GM12874 (cell line): ENCODE data around the gene LDHB.

Source experiments
- TF ChIP-seq, protein P1 (sequence below): IDR thresholded peaks from 2 replicates; pipeline ENCODE4 v1.5.1; 2011; ENCODE audit warnings: low read depth, mild to moderate bottlenecking, control low read depth, low read length, moderate library complexity; ENCODE audit not compliant: insufficient read depth

LDHB gene

DNA sequence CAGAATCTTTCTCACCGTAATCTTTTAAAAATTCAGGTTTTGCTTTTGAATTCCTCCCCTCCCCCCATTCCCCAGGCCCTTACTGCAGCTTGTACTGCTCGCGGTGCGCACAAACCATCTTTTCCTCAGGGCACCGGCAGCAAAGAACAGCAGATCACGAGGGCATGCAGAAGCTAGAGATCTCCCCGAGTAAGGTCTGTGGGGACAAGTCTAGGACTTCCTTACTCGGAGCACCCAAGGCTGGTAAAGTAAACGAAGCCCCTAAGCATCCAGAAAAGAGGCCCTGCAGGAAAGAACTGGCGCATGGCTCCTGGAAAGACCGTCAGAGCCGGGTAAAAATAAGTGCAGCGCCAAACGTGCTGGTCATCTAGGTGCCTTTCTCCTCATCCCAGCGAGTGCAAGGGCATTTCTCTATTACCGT is 727 bp downstream of the LDHB start:
- TF ChIP-seq, protein P1, sequence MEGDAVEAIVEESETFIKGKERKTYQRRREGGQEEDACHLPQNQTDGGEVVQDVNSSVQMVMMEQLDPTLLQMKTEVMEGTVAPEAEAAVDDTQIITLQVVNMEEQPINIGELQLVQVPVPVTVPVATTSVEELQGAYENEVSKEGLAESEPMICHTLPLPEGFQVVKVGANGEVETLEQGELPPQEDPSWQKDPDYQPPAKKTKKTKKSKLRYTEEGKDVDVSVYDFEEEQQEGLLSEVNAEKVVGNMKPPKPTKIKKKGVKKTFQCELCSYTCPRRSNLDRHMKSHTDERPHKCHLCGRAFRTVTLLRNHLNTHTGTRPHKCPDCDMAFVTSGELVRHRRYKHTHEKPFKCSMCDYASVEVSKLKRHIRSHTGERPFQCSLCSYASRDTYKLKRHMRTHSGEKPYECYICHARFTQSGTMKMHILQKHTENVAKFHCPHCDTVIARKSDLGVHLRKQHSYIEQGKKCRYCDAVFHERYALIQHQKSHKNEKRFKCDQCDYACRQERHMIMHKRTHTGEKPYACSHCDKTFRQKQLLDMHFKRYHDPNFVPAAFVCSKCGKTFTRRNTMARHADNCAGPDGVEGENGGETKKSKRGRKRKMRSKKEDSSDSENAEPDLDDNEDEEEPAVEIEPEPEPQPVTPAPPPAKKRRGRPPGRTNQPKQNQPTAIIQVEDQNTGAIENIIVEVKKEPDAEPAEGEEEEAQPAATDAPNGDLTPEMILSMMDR: no peak

DNA sequence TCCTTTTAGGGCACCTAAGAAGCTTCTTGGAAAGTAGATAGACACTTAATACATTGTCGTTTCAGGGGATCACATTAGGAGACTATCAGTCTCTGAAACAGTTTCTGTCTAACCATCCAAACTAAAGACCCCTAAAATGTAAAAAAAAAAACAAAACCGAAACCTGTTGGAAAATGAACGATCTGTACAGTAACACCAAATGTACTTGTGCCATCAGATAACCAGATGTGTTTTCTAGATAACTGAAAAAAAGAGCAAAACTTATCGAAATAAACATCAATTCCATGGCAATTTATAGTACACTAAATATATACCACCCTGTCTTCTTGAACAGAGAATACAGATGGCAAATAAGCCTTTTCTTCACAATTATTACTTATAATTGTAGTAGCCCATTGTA is 2.1 kb downstream of the LDHB start:
- TF ChIP-seq, protein P1: no peak

- TF ChIP-seq, protein P1: no peak
Observed at GRCh38 chr12:21651821-21652220, 5.8 kb downstream of the LDHB start.

DNA sequence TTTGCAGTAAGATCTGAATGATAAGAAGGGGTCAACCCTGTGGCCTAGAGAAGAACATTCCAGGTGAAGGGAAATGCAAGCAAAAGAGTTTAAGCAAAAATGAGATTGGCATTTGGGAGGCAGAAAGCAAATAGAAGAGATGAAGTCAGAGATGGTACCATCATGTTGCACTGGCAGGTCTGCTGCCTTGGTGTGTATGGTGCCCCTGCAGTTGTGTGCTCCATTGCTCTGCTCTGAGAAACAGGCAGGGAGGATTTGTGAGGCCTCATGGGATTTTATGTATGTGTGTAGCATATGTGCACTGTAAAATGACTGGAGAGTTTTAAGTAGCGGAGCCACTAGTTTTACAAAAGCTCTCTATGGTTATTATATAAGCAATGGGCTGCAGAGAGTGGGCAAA is 6.6 kb downstream of the LDHB start:
- TF ChIP-seq, protein P1: no peak

DNA sequence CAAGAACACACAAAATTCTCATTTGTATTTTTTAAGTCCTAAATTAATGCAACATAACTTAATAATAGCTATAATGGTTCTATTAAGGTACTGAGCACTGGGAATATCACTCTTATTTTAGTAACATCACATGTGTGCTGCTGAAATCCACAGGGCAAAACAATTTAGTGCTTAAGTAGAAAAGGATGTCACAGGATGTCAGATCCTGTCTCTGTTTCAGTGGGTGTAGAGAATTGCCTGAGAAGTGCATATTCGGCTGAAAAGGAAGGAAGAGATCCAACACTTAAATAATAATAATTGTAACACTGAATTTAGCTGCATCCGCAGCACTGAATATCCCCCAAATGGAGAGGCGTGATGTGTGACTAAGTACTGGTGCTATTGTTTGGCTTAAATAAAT is 8.6 kb downstream of the LDHB start:
- TF ChIP-seq, protein P1: no peak

GRCh38 chr12:21648378-21648777 is 9.3 kb downstream of the LDHB start:
- TF ChIP-seq, protein P1: no peak

DNA sequence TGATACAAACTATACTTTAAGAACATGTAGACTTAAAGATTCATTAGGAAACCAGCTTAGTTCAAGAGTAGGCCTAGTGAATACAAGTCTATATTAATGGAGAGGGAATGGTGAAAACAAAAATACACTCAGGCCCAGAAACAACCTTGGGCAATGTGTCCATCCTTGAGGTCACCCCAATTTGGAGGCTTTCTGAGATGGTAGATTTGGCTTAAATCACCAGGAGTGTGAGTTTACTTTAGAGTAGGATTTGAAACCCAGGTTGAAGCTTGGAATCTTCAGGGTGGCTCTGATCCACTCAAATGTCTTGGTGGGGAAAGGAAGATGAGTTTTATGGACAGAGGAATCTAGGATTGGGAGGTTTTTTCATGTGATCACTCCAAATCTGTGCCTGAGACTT is 10.5 kb downstream of the LDHB start:
- TF ChIP-seq, protein P1: no peak

- TF ChIP-seq, protein P1: no peak
Observed at GRCh38 chr12:21644516-21644915, 13.1 kb downstream of the LDHB start.
